ENCODE data around the gene CCDC167. TPM values are rescaled to one million over a fixed set of nuclear protein-coding genes. Genes with fewer than 3 reads are reported as not detected.

CCDC167 gene
- total and polyA plus RNA-seq, 2 of the 8 experiments (the other 6 are each of a cell fraction or from before 2014, with no cell fraction given), result 11.0 to 26.5 TPM

- TF ChIP-seq SIX5 (IDR thresholded peaks at IDR 0.05; ENCODE audit: low read depth, low read length), result no peak
- TF ChIP-seq NANOG (IDR thresholded peaks at IDR 0.05; ENCODE audit: insufficient read depth, low read depth, low read length, poor library complexity, severe bottlenecking), result no peak
- no peak for TF ChIP-seq SUZ12 (IDR thresholded peaks at IDR 0.05; ENCODE audit: low read length)
- TF ChIP-seq ATF2 (IDR thresholded peaks at IDR 0.05; ENCODE audit: low read length), result no peak
- TF ChIP-seq POLR2A (IDR thresholded peaks at IDR 0.05; ENCODE audit: control extremely low read depth in 1 of 2, low read depth in 2 of 2, low read length in 2 of 2), result no peak
Measured at GRCh38 chr6:37511201-37511600, 11.5 kb upstream of the CCDC167 start (continued).
